RWPE1 (cell line): ENCODE results near the gene OR56A4.

Source experiments
- CTCF ChIA-PET: fragments of 350-600 bp; sonication (Branson Sonifier 250); formaldehyde crosslinking; extraction: SDS; loops from one replicate; lab custom pipeline; 2021; lab: Yijun Ruan, JAX
- POLR2A ChIA-PET: fragments of 400-600 bp; formaldehyde crosslinking; extraction: SDS; loops from one replicate; lab custom pipeline; 2020; ENCODE audit warnings: antibody characterized with exemption; ENCODE audit not compliant: low non-redundant PET; lab: Yijun Ruan, JAX
- DNase-seq: peaks from one replicate; pipeline ENCODE4 v3.0.0; 2012; ENCODE audit warnings: low spot score
- H3K27ac ChIP-seq: fragments of 450-650 bp; 2 replicates; pipeline ENCODE4 v1.5.1; 2017
- TF ChIP-seq, protein P1 (sequence below): fragments of 450-650 bp; conservative IDR thresholded peaks from 2 replicates; pipeline ENCODE4 v1.5.1; 2017; ENCODE audit warnings: low read depth, mild to moderate bottlenecking

The OR56A4 gene, protein sequence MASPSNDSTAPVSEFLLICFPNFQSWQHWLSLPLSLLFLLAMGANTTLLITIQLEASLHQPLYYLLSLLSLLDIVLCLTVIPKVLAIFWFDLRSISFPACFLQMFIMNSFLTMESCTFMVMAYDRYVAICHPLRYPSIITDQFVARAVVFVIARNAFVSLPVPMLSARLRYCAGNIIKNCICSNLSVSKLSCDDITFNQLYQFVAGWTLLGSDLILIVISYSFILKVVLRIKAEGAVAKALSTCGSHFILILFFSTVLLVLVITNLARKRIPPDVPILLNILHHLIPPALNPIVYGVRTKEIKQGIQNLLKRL

DNA sequence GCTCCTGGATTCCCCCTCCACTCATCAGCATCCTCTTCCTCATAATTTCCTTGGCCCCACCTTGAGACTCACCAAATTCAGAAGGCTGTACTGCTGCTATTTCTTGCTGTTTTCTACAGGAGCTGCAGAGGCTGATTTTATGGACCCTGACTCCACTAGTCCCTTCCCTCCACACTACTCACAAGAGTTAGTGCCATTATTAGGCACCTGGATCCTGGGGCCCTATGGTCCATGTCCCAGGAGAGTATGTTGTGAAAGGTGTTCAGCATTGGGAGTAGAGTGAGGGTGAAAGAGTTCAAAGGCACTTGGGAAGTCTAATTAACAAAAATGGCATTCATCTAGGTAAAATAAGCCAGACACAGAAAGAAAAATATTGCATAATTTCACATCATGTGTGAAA is at the start of gene OR56A4:
OR56A4 (minus strand) TSS at position 101 of the 400 bp plus-strand sequence. CDS start 3,954 bp downstream, outside the sequence.
- TF ChIP-seq, protein P1, sequence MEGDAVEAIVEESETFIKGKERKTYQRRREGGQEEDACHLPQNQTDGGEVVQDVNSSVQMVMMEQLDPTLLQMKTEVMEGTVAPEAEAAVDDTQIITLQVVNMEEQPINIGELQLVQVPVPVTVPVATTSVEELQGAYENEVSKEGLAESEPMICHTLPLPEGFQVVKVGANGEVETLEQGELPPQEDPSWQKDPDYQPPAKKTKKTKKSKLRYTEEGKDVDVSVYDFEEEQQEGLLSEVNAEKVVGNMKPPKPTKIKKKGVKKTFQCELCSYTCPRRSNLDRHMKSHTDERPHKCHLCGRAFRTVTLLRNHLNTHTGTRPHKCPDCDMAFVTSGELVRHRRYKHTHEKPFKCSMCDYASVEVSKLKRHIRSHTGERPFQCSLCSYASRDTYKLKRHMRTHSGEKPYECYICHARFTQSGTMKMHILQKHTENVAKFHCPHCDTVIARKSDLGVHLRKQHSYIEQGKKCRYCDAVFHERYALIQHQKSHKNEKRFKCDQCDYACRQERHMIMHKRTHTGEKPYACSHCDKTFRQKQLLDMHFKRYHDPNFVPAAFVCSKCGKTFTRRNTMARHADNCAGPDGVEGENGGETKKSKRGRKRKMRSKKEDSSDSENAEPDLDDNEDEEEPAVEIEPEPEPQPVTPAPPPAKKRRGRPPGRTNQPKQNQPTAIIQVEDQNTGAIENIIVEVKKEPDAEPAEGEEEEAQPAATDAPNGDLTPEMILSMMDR, result no peak
- no peak within 1 kb of the TSS for H3K27ac ChIP-seq
- ChIA-PET CTCF (no interaction called here), POLR2A (no interaction called here)
- no peak for DNase-seq

DNA sequence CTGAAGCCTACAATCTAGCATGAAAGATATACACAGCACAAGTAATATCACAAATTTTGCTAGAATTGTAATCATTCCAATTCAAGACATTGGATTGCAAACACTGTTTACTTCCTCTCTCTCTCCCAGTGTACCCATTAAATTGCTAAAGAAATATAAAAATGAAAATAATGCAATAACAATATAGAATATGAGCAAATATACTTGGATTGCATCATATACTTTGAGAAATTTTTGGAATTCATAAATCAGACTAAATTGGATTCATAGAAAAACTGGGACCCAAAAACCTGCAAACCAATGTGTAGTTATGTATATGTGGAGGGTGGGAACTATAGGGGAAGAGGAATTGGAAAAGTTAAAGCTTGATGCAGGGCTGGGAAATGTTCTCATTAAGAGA is 48.8 kb upstream of the OR56A4 start:
- TF ChIP-seq, protein P1, result no peak
- no peak for DNase-seq
- POLR2A ChIA-PET, result no interaction called here
- CTCF ChIA-PET, result no interaction called here
- H3K27ac ChIP-seq, result no peak overlapping the region

DNA sequence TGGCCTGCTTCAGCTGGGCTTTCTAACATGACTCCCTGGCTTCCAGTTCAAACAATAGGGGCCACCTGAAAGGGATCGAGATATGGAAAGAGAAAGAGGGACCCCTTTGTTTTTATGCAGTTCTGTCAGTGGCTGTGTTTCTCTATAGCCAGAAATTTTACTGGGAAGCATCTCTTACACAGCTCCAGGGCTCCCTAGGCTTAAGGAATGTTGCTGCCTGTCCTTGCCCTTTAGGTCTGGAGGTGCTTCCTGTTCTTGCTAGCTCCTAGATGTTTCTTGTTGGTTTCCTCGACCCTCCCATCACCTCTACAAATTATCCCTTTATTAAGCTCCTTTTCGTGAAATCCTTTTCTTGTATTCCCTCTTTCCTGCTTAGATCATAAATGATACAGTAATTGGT is 45.6 kb upstream of the OR56A4 start:
- ChIA-PET POLR2A (no interaction called here), CTCF (interaction anchor here (0.5 kb wide), 1 partner anchor 86 kb away, joined by 3 read pairs; no protein-coding TSS in a partner anchor)
- H3K27ac ChIP-seq, result no peak overlapping the region
- no peak for DNase-seq
- TF ChIP-seq, protein P1, result no peak

DNA sequence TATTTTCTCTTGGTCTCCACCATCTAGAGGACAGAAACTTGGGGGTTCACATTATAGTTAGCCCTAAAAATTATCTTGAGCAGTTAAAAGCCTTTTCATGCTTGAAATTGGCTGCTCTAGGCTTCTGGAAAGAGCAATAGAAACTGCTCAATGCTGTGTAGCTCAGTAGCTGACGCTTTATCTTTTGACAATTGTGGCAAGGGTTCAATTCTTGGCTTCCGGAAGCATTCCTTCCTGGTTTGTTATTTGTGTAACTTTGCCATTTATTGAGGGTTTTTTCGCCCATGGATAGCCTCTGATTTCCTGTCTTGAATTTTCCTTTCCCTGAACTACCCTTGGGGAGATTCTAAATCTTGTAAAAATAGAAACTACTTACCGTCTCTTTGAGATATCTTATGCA is 34.1 kb upstream of the OR56A4 start:
- TF ChIP-seq, protein P1, result no peak
- no peak overlapping the region for H3K27ac ChIP-seq
- ChIA-PET POLR2A (no interaction called here), CTCF (interaction anchor here (0.6 kb wide), 1 partner anchor 166 kb away, joined by 4 read pairs; no protein-coding TSS in a partner anchor)
- no peak for DNase-seq

DNA sequence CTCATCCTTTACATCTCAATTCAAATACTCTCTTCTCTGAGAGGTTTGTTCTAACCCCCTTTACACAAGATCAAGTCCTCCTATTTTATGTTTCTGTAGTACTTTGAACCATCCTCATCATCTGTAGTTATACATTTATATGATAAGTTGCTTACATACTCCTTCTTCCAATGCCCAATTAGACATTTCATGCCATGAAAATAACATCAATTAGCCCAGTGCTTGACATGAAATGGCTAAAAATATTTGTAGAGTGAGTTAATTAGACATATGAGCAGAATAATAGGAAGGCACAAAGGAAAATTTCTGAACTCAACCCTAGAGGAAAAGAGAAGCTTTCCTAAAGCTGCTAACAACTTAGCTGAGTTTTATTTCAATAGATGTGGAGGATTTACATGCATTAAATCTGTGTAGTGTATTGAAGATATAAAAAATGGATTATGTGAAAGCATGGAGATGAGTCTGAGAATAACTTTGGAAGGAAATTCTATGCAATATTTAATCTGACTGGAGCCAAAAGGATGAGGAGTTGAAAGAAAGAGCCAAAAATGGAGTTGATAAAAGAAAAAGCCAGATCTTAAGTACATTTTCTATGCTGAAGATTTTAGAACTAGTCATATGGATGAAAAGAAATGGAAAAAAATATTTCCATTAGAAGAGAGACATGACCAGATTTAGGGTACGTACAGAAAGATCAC is 24.1 kb upstream of the OR56A4 start, which contains the start of gene OR56A1:
OR56A1 (minus strand) TSS at position 51 of the 698 bp plus-strand sequence. CDS start 3,066 bp downstream, outside the sequence.
- CTCF ChIA-PET, result interaction anchor here (0.7 kb wide), 1 partner anchor 584 kb away, joined by 3 read pairs; no protein-coding TSS in a partner anchor
- H3K27ac ChIP-seq, result no peak within 1 kb of the TSS
- DNase-seq, result no peak
- POLR2A ChIA-PET, result no interaction called here
- TF ChIP-seq, protein P1, result no peak

DNA sequence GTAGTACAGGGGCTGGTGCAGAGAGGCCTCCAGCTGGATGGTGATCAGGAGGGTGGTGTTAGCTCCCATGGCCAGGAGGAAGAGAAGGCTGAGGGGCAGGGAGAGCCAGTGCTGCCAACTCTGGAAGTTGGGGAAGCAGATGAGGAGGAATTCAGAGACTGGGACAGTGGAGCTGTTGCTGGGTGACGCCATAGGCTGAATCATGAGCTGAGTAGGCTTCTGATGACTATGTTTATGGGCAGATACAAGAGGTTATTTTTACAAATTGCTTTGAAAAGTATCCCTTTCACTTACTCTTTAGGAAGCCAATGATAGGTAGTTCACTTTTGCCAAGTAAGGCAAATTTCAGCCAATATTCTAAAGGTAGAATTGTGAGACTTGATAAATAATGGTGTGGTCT is 20.8 kb upstream of the OR56A4 start:
- POLR2A ChIA-PET, result interaction anchor here (0.5 kb wide), 1 partner anchor 84 kb away, joined by 5 read pairs; no protein-coding TSS in a partner anchor
- H3K27ac ChIP-seq, result no peak overlapping the region
- CTCF ChIA-PET, result no interaction called here
- TF ChIP-seq, protein P1, result no peak
- DNase-seq, result no peak
